GM18508 (cell line): ENCODE results near the gene NEBL.

Source experiments
- ATAC-seq: cut with Tn5 transposase; IDR thresholded peaks from one replicate; pipeline ENCODE4 v1.9.1; 2021; ENCODE audit warnings: moderate number of reproducible peaks; ENCODE audit not compliant: insufficient read depth, unreplicated experiment

Gene NEBL

GRCh38 chr10:20737107-20737506 lies 160.0 kb downstream of the NEBL start:
- no peak for ATAC-seq
